ENCODE data around the gene UTP14A.

DNA sequence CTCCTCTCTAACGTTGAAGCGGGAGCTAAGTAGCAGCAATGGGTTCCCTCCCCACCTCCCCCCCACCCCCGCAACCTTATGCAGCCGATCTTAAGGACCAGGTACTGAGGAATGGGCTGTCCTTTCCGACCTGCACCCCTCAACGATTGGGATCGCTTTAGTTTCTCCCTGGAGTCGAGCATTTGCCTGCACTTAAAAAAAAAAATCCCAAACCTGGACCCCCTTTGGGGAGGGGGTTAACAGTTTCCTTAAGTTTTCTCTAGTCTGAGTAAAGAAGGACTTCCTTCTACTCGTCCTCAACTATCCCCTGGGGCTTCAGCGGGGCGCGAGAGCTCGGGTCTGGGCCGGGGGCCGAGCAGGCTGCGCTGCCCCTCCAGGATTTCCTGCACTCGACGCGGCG, 50.8 kb downstream of the UTP14A start:
- TF ChIP-seq, protein P1, sequence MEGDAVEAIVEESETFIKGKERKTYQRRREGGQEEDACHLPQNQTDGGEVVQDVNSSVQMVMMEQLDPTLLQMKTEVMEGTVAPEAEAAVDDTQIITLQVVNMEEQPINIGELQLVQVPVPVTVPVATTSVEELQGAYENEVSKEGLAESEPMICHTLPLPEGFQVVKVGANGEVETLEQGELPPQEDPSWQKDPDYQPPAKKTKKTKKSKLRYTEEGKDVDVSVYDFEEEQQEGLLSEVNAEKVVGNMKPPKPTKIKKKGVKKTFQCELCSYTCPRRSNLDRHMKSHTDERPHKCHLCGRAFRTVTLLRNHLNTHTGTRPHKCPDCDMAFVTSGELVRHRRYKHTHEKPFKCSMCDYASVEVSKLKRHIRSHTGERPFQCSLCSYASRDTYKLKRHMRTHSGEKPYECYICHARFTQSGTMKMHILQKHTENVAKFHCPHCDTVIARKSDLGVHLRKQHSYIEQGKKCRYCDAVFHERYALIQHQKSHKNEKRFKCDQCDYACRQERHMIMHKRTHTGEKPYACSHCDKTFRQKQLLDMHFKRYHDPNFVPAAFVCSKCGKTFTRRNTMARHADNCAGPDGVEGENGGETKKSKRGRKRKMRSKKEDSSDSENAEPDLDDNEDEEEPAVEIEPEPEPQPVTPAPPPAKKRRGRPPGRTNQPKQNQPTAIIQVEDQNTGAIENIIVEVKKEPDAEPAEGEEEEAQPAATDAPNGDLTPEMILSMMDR (IDR thresholded peaks at IDR 0.05; ENCODE audit: low read depth, low read length): no peak
- TF ChIP-seq EZH2phosphoT487 (IDR thresholded peaks at IDR 0.05; ENCODE audit: low read depth): no peak
